Esophagus squamous epithelium (tissue), 4 donors: ENCODE data around the gene CEP78.

Experiments
- CTCF ChIP-seq, 6 experiments: fragments of 450-650 bp in 4 of 6; fragments of 200-600 bp in 2 of 6; sonication (generic) in 2 of 6; IDR thresholded peaks; one replicate each; pipeline ENCODE4 v1.5.1; 2016 to 2019; ENCODE audit warnings: antibody characterized with exemption in 6 of 6, mild to moderate bottlenecking in 4 of 6, moderate library complexity in 4 of 6
- POLR2A ChIP-seq, 4 donors: fragments of 450-650 bp; IDR thresholded peaks; one replicate each; pipeline ENCODE4 v1.6.1; 2017; ENCODE audit warnings: antibody characterized with exemption in 4 of 4, mild to moderate bottlenecking in 4 of 4, moderate library complexity in 3 of 4

- TF ChIP-seq CTCF (IDR thresholded peaks at IDR 0.05) (no peak), POLR2A (IDR thresholded peaks at IDR 0.05) (no peak)
These were observed 39.6 kb upstream of the CEP78 start for GRCh38 chr9:78196258-78196657.
